Uterus (tissue), 4 donors: ENCODE measurements around the gene COL4A1. TPM values are rescaled to one million over a fixed set of nuclear protein-coding genes. Genes with fewer than 3 reads are reported as not detected.
A peak's percentile ranks its signal among the peaks of the same experiment; 100 is the strongest.

Source experiments
- DNase-seq, 2 donors: peaks; one replicate each; pipeline ENCODE4 v3.0.0-alpha.2; 2019 to 2020
- H3K27ac ChIP-seq, 2 donors: fragments of 200-600 bp; sonication (generic); 1 replicate in 1 of 2; 2 replicates in 1 of 2; pipeline ENCODE4 v1.5.1; 2016 to 2018
- H3K27me3 ChIP-seq, 2 donors: fragments of 200-600 bp; sonication (generic); one replicate each; pipeline ENCODE4 v1.5.1; 2018 to 2019; ENCODE audit warnings: control low read depth in 1 of 2
- H3K36me3 ChIP-seq, 2 donors: fragments of 200-600 bp; sonication (generic); one replicate each; pipeline ENCODE4 v1.5.1; 2019; ENCODE audit warnings: control low read depth in 1 of 2
- H3K4me1 ChIP-seq, 2 donors: fragments of 200-600 bp; sonication (generic); one replicate each; pipeline ENCODE4 v1.5.1; 2018 to 2019; ENCODE audit warnings: control low read depth in 1 of 2
- H3K4me3 ChIP-seq, 2 donors: fragments of 200-600 bp; sonication (generic); 1 replicate in 1 of 2; 2 replicates in 1 of 2; pipeline ENCODE4 v1.5.1; 2018 to 2019; ENCODE audit warnings: mild to moderate bottlenecking in 1 of 2
- H3K9me3 ChIP-seq, 2 donors: fragments of 200-600 bp; sonication (generic); one replicate each; pipeline ENCODE4 v1.5.1; 2019; ENCODE audit warnings: control low read depth in 1 of 2
- POLR2A ChIP-seq, 2 donors: fragments of 450-650 bp; IDR thresholded peaks; one replicate each; pipeline ENCODE4 v1.6.1; 2016; ENCODE audit warnings: antibody characterized with exemption in 2 of 2, mild to moderate bottlenecking in 1 of 2, moderate library complexity in 1 of 2
- intact Hi-C: fragments of 100-400 bp; cut with DNase I; formaldehyde crosslinking; loops from one replicate; pipeline ENCODE4 v1.15.1; 2023; ENCODE audit warnings: low total_unique reads
- total RNA-seq, 4 donors: library from RNA; depleted of rRNA in 3 of 4; stranded (reverse); fragments of >200 nt in 3 of 4; gene quantifications; one replicate each; pipeline versions ENCODE4 v1.1.0 to v1.2.4, GENCODE V29; 2014 to 2023
- TF ChIP-seq, protein P1 (sequence below), 4 experiments: fragments of 200-600 bp in 2 of 4; fragments of 450-650 bp in 2 of 4; sonication (generic) in 2 of 4; IDR thresholded peaks; one replicate each; pipeline ENCODE4 v1.5.1; 2016 to 2019; ENCODE audit warnings: antibody characterized with exemption in 4 of 4, mild to moderate bottlenecking in 2 of 4, moderate library complexity in 1 of 4
- donor health status: DM: yes; HTN: yes; CAD: no.

Gene COL4A1
- total RNA-seq, 4 donors from 2014 or later: 164 to 737 (median 209) TPM

DNA sequence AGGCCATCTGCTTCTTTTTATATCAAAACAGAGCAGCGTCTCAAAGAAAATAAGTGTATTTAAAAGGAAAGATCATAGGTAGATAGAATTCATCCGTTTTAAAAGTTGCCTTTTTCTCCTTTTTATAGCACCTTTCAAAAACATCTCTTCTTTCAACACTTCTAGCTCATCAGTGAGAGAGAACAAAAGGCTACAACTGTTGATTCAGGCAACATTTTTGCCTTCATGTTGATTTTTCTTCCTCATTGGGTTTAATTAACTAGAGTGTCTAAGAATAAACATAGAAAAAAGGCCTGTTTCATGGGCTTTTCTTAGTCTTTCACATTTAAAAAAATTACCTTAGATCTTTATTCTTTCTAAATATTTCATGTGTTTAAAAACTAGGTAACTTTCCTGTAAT, 13.7 kb upstream of the COL4A1 start:
- intact Hi-C loops: no loop called here
- no peak for TF ChIP-seq POLR2A (IDR thresholded peaks at IDR 0.05)
- TF ChIP-seq, protein P1, sequence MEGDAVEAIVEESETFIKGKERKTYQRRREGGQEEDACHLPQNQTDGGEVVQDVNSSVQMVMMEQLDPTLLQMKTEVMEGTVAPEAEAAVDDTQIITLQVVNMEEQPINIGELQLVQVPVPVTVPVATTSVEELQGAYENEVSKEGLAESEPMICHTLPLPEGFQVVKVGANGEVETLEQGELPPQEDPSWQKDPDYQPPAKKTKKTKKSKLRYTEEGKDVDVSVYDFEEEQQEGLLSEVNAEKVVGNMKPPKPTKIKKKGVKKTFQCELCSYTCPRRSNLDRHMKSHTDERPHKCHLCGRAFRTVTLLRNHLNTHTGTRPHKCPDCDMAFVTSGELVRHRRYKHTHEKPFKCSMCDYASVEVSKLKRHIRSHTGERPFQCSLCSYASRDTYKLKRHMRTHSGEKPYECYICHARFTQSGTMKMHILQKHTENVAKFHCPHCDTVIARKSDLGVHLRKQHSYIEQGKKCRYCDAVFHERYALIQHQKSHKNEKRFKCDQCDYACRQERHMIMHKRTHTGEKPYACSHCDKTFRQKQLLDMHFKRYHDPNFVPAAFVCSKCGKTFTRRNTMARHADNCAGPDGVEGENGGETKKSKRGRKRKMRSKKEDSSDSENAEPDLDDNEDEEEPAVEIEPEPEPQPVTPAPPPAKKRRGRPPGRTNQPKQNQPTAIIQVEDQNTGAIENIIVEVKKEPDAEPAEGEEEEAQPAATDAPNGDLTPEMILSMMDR (IDR thresholded peaks at IDR 0.05): no peak
- no peak for DNase-seq
- Histone ChIP-seq H3K27me3 (no peaks in the 10 kb centered on the region), H3K27ac (peak overlapping the region; percentile 89 to 93), H3K4me1 (peaks cover 6 to 13% of the 10 kb centered on the region in 2 donors), H3K9me3 (no peaks in the 10 kb centered on the region), H3K4me3 (no peak overlapping the region), H3K36me3 (no peaks in the 10 kb centered on the region)

DNA sequence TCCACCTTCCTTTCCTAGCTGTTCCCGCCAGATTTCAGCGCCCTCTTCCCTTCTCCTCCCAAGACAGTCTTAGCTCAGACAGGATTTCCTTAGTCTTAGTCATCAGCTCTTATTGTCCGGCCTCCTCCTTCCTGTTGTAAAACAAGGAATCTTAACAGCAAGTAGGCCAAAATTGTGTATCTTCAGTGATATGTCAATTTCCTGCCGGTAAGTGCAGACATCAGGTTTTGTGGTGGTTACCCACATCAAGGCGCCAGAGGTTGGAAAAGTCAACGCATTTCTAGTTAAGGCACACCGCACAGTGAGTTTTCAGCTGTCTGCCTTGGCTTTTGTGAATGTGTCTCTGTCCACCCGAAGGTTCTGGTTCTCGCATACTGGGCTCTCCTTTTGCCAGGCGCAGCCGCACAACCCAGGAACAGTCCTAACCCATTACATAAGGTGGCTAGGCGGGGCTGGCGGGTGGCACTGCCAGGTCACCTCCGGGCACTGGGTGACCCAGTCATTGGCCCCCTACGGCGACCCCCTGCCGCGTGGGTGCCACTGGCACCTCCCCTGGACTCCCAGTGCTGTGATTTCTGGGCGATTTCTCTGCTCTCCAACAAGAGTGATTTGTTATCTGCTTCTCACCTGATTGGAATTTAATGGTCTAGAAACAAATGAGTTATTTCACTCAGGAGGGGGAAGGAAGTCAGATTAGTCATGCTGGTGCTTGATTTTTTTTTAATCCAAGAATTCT, 13.0 kb upstream of the COL4A1 start:
- DNase-seq: no peak
- H3K4me3 ChIP-seq: peak overlapping the region in 1 of 2 donors; percentile 9
- intact Hi-C loops: no loop called here

DNA sequence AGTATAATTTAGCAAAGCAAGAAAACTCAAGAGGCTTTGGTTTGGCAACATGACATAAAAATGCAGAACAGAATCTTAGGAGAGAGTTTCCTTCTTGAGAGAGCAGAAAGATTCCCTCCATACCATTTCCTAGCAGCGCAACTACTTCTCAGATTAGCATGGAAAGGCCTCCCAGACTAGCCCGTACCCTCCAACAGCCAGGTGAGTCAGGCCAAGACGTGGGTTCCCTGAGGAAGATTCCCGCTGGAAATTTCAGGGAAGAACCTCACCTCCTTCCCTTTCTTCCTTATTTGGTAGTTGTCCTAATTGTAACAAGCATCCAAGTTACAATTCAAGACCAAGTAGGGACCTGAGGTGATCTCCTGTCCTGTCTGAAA, 12.4 kb upstream of the COL4A1 start:
- Histone ChIP-seq H3K27me3 (no peaks in the 10 kb centered on the region), H3K36me3 (no peaks in the 10 kb centered on the region), H3K4me1 (peaks cover 6 to 10% of the 10 kb centered on the region in 2 donors), H3K9me3 (no peaks in the 10 kb centered on the region), H3K4me3 (no peak overlapping the region), H3K27ac (peak overlapping the region; percentile 89 to 93)
- intact Hi-C loops: no loop called here
- DNase-seq: no peak
- TF ChIP-seq, protein P1 (IDR thresholded peaks at IDR 0.05): no peak
- no peak for TF ChIP-seq POLR2A (IDR thresholded peaks at IDR 0.05)

More for the DNA sequence above, 13.0 kb upstream of the COL4A1 start:
- Histone ChIP-seq H3K27me3 (no peaks in the 10 kb centered on the region), H3K4me1 (peaks cover 6 to 13% of the 10 kb centered on the region in 2 donors), H3K9me3 (no peaks in the 10 kb centered on the region), H3K36me3 (no peaks in the 10 kb centered on the region), H3K27ac (peak overlapping the region; percentile 89 to 93)
- TF ChIP-seq, protein P1 (IDR thresholded peaks at IDR 0.05): no peak
- no peak for TF ChIP-seq POLR2A (IDR thresholded peaks at IDR 0.05)

DNA sequence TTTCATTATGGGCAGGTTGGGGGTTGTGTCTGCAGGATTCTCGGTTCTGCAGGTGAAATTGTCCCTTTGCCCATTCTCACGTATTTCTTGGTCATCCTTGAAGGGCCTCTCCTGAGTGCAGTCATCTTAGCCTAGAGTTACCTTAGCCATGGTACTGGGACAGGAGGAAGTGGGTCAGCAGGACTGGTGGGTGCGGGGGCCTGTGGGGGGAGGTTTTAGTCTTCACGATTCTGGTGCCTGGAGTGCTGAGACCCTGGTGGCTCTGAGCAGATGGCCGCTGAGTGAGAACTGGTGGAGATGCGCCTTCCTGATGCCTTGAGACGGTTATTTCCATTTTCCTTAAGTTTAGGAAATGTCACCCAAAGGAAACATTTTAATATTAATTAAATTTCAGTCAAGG, 12.0 kb upstream of the COL4A1 start:
- Histone ChIP-seq H3K36me3 (no peaks in the 10 kb centered on the region), H3K4me3 (no peak overlapping the region), H3K9me3 (no peaks in the 10 kb centered on the region), H3K27ac (peak overlapping the region; percentile 89 to 93), H3K27me3 (no peaks in the 10 kb centered on the region), H3K4me1 (peaks cover 6% of the 10 kb centered on the region in 2 donors)
- TF ChIP-seq, protein P1 (IDR thresholded peaks at IDR 0.05): no peak
- no peak for TF ChIP-seq POLR2A (IDR thresholded peaks at IDR 0.05)
- DNase-seq: no peak
- intact Hi-C loops: no loop called here

DNA sequence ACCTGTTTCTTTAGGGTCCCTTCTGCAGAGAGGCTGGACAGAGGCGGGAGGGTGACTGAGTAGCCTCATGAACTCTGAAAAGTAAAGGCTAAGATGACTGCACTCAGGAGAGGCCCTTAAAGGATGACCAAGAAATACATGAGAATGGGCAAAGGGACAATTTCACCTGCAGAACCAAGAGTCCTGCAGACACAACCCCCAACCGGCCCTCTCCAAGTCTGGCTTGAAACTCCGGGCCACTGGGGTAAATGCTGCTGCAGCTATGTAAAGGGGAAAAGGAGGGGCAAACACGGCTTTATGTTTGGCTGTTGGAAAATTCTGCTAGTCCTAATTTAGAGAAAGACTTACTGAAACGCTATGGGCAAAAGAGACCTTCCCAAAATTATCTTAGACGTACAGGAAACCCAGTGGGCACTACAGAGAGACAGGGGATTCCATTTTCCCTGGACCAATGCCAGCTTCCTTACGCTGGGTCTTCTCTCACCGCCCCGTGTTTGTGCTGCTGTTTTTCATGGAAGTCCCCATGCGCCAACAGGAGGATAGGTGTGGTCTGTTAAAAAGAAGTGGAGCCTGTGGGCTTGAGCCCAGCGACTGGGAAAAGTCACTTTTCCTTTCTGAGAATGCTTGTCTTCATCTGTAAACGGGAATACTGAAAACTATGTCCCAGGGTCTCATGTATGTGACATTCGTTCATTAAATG, 10.7 kb upstream of the COL4A1 start:
- H3K27me3 ChIP-seq: no peaks in the 10 kb centered on the region
- no peaks in the 10 kb centered on the region for H3K9me3 ChIP-seq
- no peaks in the 10 kb centered on the region for H3K4me1 ChIP-seq
- TF ChIP-seq, protein P1 (IDR thresholded peaks at IDR 0.05): no peak
- DNase-seq: no peak
- H3K27ac ChIP-seq: peak overlapping the region in 1 of 2 donors; percentile 93
- H3K4me3 ChIP-seq: no peak overlapping the region
- intact Hi-C loops: no loop called here
- H3K36me3 ChIP-seq: no peaks in the 10 kb centered on the region
